Measurements from ENCODE around the gene CANT1.

CANT1 gene

GRCh38 chr17:79002796-79003593, 6.6 kb downstream of the CANT1 start:
- no peak for TF ChIP-seq POLR2A (IDR thresholded peaks at IDR 0.05; ENCODE audit: low read depth, low read length)
- no peak for FAIRE-seq
- DNase-seq (ENCODE audit: insufficient read length, low spot score) = no peak

GRCh38 chr17:79002291-79002690, 7.3 kb downstream of the CANT1 start:
- FAIRE-seq = no peak

GRCh38 chr17:79001190-79002020, 8.2 kb downstream of the CANT1 start:
- FAIRE-seq (no peak), DNase-seq (ENCODE audit: insufficient read length, low spot score) (no peak)

More at GRCh38 chr17:79002291-79002690, 7.3 kb downstream of the CANT1 start:
- DNase-seq (ENCODE audit: insufficient read length, low spot score) = no peak
- no peak for TF ChIP-seq POLR2A (IDR thresholded peaks at IDR 0.05; ENCODE audit: low read depth, low read length)

GRCh38 chr17:79000396-79001189, 9.0 kb downstream of the CANT1 start:
- TF ChIP-seq POLR2A (IDR thresholded peaks at IDR 0.05; ENCODE audit: low read depth, low read length) = no peak
- FAIRE-seq = no peak
- no peak for DNase-seq (ENCODE audit: insufficient read length, low spot score)

More at GRCh38 chr17:79001190-79002020, 8.2 kb downstream of the CANT1 start:
- TF ChIP-seq POLR2A (IDR thresholded peaks at IDR 0.05; ENCODE audit: low read depth, low read length) = no peak

- FAIRE-seq = no peak
- DNase-seq (ENCODE audit: insufficient read length, low spot score) = no peak
- TF ChIP-seq POLR2A (IDR thresholded peaks at IDR 0.05; ENCODE audit: low read depth, low read length) = no peak
These were observed 9.6 kb downstream of the CANT1 start for GRCh38 chr17:78999947-79000395.

GRCh38 chr17:78999056-78999768, 10.4 kb downstream of the CANT1 start:
- DNase-seq (ENCODE audit: insufficient read length, low spot score) (no peak), FAIRE-seq (no peak)
- no peak for TF ChIP-seq POLR2A (IDR thresholded peaks at IDR 0.05; ENCODE audit: low read depth, low read length)

GRCh38 chr17:78998311-78999055, 11.1 kb downstream of the CANT1 start:
- FAIRE-seq (no peak), DNase-seq (ENCODE audit: insufficient read length, low spot score) (no peak)
- TF ChIP-seq POLR2A (IDR thresholded peaks at IDR 0.05; ENCODE audit: low read depth, low read length) = no peak

- FAIRE-seq = no peak
- TF ChIP-seq POLR2A (IDR thresholded peaks at IDR 0.05; ENCODE audit: low read depth, low read length) = no peak
- no peak for DNase-seq (ENCODE audit: insufficient read length, low spot score)
These were observed 11.7 kb downstream of the CANT1 start for GRCh38 chr17:78997881-78998280.

- FAIRE-seq = no peak
- DNase-seq (ENCODE audit: insufficient read length, low spot score) = no peak
- no peak for TF ChIP-seq POLR2A (IDR thresholded peaks at IDR 0.05; ENCODE audit: low read depth, low read length)
These were observed 12.3 kb downstream of the CANT1 start for GRCh38 chr17:78997231-78997741.

- no peak for FAIRE-seq
- no peak for DNase-seq (ENCODE audit: insufficient read length, low spot score)
- TF ChIP-seq POLR2A (IDR thresholded peaks at IDR 0.05; ENCODE audit: low read depth, low read length) = no peak
These were observed 12.8 kb downstream of the CANT1 start for GRCh38 chr17:78996781-78997201.

GRCh38 chr17:78995761-78996451, 13.7 kb downstream of the CANT1 start:
- FAIRE-seq (no peak), DNase-seq (ENCODE audit: insufficient read length, low spot score) (no peak)
- TF ChIP-seq POLR2A (IDR thresholded peaks at IDR 0.05; ENCODE audit: low read depth, low read length) = no peak
